Mesangial cell (primary cell): ENCODE results near the gene GMCL2. TPM values are rescaled to one million over a fixed set of nuclear protein-coding genes. Genes with fewer than 3 reads are reported as not detected.

Experiments
- total RNA-seq: library from RNA; depleted of rRNA; stranded (reverse); fragments of >200 nt; gene quantifications from 2 replicates; pipeline ENCODE4 v1.2.3, GENCODE V29; 2015

Gene GMCL2, protein sequence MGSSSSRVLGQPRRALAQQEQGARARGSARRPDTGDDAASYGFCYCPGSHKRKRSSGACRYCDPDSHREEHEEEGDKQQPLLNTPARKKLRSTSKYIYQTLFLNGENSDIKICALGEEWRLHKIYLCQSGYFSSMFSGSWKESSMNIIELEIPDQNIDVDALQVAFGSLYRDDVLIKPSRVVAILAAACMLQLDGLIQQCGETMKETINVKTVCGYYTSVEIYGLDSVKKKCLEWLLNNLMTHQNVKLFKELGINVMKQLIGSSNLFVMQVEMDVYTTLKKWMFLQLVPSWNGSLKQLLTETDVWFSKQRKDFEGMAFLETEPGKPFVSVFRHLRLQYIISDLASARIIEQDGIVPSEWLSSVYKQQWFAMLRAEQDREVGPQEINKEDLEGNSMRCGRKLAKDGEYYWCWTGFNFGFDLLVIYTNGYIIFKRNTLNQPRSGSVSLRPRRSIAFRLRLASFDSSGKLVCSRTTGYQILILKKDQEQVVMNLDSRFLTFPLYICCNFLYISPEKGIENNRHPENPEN
- total RNA-seq = not detected in 2 replicates

GRCh38 chr5:178187014-178187413, at the start of gene GMCL2:
Gene GMCL2 (minus strand): TSS chr5:178187371. CDS start chr5:178187299, 72 bp downstream.

DNA sequence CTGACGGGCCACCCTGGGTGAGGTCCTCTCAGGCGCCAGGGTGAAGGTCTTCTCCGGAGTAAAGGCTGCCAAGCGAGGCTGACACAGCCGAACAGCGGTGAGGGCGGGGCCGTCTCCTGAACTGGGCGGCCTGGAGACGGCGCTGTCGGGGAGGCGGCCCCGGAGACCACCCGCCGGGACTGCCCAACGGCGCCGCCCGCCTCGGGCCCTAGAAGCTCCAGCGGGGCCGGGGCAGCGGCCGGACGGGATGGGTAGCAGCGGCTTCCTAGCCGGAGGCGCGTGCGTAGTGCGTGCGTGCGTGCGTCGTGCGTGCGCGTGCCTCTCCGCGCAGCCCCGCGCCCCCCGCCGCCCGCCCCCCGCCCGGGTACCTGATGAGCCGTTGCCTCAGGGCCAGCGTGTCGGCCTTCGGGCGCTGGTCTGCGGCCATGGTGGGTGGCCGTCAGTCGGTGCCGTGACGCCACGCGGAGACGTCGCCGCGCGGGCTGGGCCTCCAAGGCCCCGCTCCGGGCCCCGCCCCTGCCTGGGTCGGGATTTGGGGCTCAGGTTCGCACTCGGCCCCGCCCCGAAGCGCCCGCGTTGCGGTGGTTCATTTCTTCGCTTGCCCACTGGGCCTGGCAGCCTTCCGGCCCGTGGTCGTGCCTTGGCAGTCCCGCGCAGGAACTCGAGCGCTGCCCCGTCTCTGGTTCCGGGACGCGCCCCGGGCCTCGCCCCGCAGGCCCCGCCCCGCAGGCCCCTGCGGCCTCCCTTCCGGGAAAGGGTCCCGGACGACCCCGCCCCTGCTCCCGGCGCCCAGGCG, 45.2 kb upstream of the GMCL2 start, which contains the start of gene PHYKPL:
Gene PHYKPL, minus strand, starts transcription at position 679 of the 796 bp plus-strand sequence. Its CDS starts 252 bp downstream, at position 427.

DNA sequence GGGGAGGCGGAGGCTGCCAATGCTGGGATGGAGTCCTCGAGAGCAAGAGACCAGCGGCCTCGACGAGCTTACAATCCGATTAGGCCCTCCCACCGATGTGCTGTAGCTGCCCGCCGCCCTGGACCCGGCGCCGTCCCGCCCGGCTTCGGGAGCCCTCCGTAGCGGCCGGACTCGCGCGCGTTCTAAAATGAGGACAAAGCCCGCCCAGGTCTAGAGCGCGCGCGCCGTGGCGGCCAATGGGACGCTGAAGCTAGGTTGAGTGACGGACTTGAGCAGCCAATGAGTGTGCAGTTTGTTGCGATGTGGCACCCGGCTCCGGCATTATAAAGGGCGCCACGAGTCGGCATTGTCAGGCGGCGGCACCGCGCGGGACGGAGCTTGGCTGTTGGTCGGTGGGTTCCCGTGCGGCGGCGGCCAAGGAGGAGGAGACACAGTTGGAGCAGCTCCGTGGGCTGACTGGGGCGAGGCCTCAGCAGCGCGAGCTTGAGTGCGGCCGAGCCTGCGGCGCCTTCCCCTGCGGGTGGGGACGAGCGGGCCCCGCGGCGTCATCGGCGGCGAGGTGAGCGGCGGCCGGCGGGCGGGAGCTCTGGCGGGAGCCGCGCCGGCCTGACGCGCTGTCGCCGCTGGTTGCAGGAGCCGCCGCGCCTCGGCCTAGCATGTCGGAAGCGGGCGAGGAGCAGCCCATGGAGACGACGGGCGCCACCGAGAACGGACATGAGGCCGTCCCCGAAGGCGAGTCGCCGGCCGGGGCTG, 17.2 kb upstream of the GMCL2 start, which contains the start of gene HNRNPAB:
Gene HNRNPAB, plus strand, starts transcription at position 352 of the 753 bp plus-strand sequence. Its CDS starts 305 bp downstream, at position 657.

GRCh38 chr5:178153530-178154340, 33.4 kb downstream of the GMCL2 start, which contains the start of gene NHP2:
Gene NHP2 (minus strand): TSS chr5:178153885. CDS start chr5:178153817, 68 bp downstream.

Other genes with a start within 250 kb of the GMCL2 start
- gene PROP1, start 191.1 kb downstream of the GMCL2 start, total RNA-seq = not detected in 2 replicates
- 1.3 and 1.8 TPM in 2 replicates for gene N4BP3, start 73.8 kb downstream of the GMCL2 start, total RNA-seq
- 17.2 and 17.3 TPM in 2 replicates for gene RMND5B, start 56.4 kb downstream of the GMCL2 start, total RNA-seq
- gene NHP2, start 33.5 kb downstream of the GMCL2 start, total RNA-seq = 204 and 400 TPM in 2 replicates
- gene HNRNPAB, start 17.2 kb upstream of the GMCL2 start, total RNA-seq = 79.9 and 175 TPM in 2 replicates
- 21.5 and 54.4 TPM in 2 replicates for gene PHYKPL, start 45.4 kb upstream of the GMCL2 start, total RNA-seq